SJCRH30 (cell line): ENCODE results near the gene RHEB. TPM values are rescaled to one million over a fixed set of nuclear protein-coding genes. Genes with fewer than 3 reads are reported as not detected.

Experiments
- DNase-seq, 2 experiments: peaks; one replicate each; pipeline ENCODE4 v3.0.0-alpha.2; 2015 to 2020
- H3K27ac ChIP-seq: fragments of 250-450 bp; sonication (Bioruptor Pico); 2 replicates; pipeline ENCODE4 v1.5.1; 2020; ENCODE audit warnings: mild to moderate bottlenecking, moderate library complexity
- H3K27me3 ChIP-seq: fragments of 250-450 bp; sonication (Bioruptor Pico); 2 replicates; pipeline ENCODE4 v1.5.1; 2020; ENCODE audit warnings: mild to moderate bottlenecking, moderate library complexity
- H3K36me3 ChIP-seq: fragments of 250-450 bp; sonication (Bioruptor Pico); 2 replicates; pipeline ENCODE4 v1.5.1; 2020; ENCODE audit warnings: mild to moderate bottlenecking, moderate library complexity
- H3K4me1 ChIP-seq: fragments of 250-450 bp; sonication (Bioruptor Pico); 2 replicates; pipeline ENCODE4 v1.5.1; 2020; ENCODE audit warnings: mild to moderate bottlenecking, moderate library complexity
- H3K4me3 ChIP-seq: fragments of 250-450 bp; sonication (Bioruptor Pico); 2 replicates; pipeline ENCODE4 v1.5.1; 2020; ENCODE audit warnings: mild to moderate bottlenecking, moderate library complexity
- H3K9me3 ChIP-seq: fragments of 250-450 bp; sonication (Bioruptor Pico); replicated peaks from 2 replicates; pipeline ENCODE4 v1.5.1; 2020; ENCODE audit warnings: mild to moderate bottlenecking, moderate library complexity
- total RNA-seq: library from RNA; depleted of rRNA; stranded (reverse); fragments of >200 nt; shearing (Covaris generic); gene quantifications from 2 replicates; pipeline ENCODE4 v1.2.3, GENCODE V29; 2014

RHEB gene
- total RNA-seq, 1 experiment from 2014 or later, result 149 TPM

DNA sequence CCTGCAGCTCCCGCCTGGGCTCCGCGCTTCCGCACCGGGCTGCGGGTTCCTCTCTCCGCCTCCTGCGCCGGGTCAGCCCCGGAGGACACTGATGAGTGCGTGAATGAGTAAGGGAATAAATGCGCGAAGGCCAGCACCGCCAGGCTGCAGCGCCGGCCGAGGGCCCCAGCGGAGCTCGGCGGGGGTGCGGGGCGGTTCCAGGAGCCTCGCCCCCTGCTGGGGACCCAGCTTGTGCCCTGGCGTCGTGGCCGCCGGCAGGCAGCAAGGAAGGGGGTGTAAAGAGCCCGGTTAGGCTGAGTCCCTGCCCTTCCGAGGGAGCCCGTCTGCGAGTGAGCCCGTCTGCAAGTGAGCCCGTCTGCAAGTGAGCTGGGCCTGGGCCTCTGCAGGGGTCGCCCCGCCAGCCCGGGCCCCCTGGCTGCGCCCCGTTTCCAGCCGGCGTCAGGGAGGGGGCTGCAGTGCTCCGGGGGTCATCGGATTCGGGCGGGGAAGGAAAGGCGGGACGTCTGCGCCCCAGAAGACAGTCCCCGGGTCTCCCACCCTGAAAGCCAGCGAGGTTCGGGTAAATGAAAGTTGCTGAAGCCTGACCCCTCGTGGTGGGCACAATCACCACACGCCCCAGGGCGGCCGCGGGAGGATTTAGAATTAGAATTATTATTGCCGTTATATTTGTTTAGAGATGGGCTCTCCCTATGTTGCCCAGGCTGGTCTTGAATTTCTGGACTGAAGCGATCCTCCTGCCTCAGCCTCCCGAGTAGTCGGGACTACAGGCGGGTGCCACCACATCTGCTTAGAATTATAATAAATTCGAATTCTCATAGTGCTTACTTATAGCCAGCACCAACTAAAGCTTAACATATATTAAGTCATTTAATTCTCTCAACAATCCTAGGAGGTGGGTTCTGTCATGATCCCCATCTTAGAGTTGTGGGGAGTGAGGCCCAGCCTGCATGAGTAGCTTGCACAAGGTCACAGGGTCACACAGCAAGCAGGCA lies 71.1 kb downstream of the RHEB start:
- DNase-seq, result peak in 1 of 2 experiments; percentile 41
- no peaks in the 10 kb centered on the region for H3K36me3 ChIP-seq
- peaks cover 2% of the 10 kb centered on the region; the same call in 1 of the 2 replicates for H3K4me1 ChIP-seq
- H3K4me3 ChIP-seq, result no peak overlapping the region
- no peak overlapping the region for H3K27ac ChIP-seq
- no peaks in the 10 kb centered on the region for H3K9me3 ChIP-seq
- H3K27me3 ChIP-seq, result peaks cover 9% of the 10 kb centered on the region

GRCh38 chr7:151447901-151448260 lies 71.8 kb downstream of the RHEB start:
- Histone ChIP-seq H3K27me3 (peaks cover 9% of the 10 kb centered on the region), H3K9me3 (peaks cover 4% of the 10 kb centered on the region; the same call in 1 of the 2 replicates), H3K4me3 (no peak overlapping the region)

DNA sequence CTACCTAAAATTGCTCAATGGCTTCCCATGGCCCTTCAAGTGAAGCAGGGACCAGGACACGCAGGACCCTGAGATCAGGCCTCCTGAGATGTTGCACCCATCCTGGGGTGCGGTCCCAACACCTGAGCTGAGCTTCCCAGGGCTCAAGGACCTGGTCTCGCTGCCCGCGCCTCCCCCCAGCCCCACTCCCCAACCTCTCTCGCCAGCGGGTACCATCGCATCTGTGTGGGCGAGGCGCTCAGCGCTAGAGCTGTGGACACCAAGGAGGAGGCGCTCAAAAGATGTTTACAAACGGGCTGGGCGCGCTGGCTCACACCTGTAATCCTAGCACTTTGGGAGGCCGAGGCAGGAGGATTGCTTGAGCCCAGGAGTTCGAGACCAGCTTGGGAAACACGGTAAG lies 72.4 kb downstream of the RHEB start:
- H3K9me3 ChIP-seq, result peaks cover 4% of the 10 kb centered on the region; the same call in 1 of the 2 replicates
- H3K36me3 ChIP-seq, result no peaks in the 10 kb centered on the region
- H3K4me1 ChIP-seq, result no peaks in the 10 kb centered on the region
- DNase-seq, result no peak
- H3K27ac ChIP-seq, result no peak overlapping the region
- H3K4me3 ChIP-seq, result no peak overlapping the region
- H3K27me3 ChIP-seq, result peaks cover 9% of the 10 kb centered on the region

More at GRCh38 chr7:151447901-151448260, 71.8 kb downstream of the RHEB start:
- peaks cover 2% of the 10 kb centered on the region; the same call in 1 of the 2 replicates for H3K4me1 ChIP-seq
- H3K36me3 ChIP-seq, result no peaks in the 10 kb centered on the region
- DNase-seq, result no peak
- no peak overlapping the region for H3K27ac ChIP-seq

- peaks cover 4% of the 10 kb centered on the region for H3K9me3 ChIP-seq
- H3K27me3 ChIP-seq, result peaks cover 6% of the 10 kb centered on the region
- no peak for DNase-seq
- H3K27ac ChIP-seq, result no peak overlapping the region
- H3K4me3 ChIP-seq, result no peak overlapping the region
- H3K36me3 ChIP-seq, result no peaks in the 10 kb centered on the region
- H3K4me1 ChIP-seq, result no peaks in the 10 kb centered on the region
These were observed 73.3 kb downstream of the RHEB start for GRCh38 chr7:151446412-151446811.

DNA sequence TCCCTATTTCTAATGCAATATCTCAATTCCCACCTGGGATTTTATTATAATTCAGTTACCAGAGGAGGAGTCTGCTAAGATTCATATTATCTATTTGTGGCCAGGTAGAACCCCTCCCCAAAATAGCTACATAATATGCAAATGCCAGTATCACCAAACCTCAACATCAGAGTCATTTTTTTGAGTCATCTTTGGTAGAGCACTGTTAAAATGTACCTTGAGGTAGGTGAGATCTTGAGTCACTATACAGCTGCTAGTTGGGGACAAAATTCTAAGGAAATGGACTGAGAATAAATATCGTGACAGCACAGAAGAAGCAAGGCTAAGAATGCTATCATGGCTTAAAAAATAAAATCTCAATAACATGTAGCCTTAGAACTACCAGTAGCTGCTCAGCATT lies 75.1 kb downstream of the RHEB start:
- Histone ChIP-seq H3K27ac (no peak overlapping the region), H3K4me3 (no peak overlapping the region), H3K36me3 (no peaks in the 10 kb centered on the region), H3K4me1 (no peaks in the 10 kb centered on the region), H3K27me3 (peaks cover 3% of the 10 kb centered on the region; the same call in 1 of the 2 replicates), H3K9me3 (peaks cover 4% of the 10 kb centered on the region)
- DNase-seq, result no peak

- Histone ChIP-seq H3K4me3 (no peak overlapping the region), H3K4me1 (no peaks in the 10 kb centered on the region), H3K27me3 (peaks cover 3% of the 10 kb centered on the region; the same call in 1 of the 2 replicates), H3K9me3 (peaks cover 4% of the 10 kb centered on the region), H3K27ac (no peak overlapping the region), H3K36me3 (no peaks in the 10 kb centered on the region)
- DNase-seq, result peak; percentile 46 to 60
These were observed 76.8 kb downstream of the RHEB start for GRCh38 chr7:151442776-151443496.

GRCh38 chr7:151440799-151441445 lies 78.8 kb downstream of the RHEB start:
- H3K4me1 ChIP-seq, result no peaks in the 10 kb centered on the region
- H3K27me3 ChIP-seq, result peaks cover 13% of the 10 kb centered on the region
- H3K27ac ChIP-seq, result no peak overlapping the region
- DNase-seq, result no peak
- H3K4me3 ChIP-seq, result no peak overlapping the region
- H3K36me3 ChIP-seq, result no peaks in the 10 kb centered on the region
- H3K9me3 ChIP-seq, result peaks cover 4% of the 10 kb centered on the region

DNA sequence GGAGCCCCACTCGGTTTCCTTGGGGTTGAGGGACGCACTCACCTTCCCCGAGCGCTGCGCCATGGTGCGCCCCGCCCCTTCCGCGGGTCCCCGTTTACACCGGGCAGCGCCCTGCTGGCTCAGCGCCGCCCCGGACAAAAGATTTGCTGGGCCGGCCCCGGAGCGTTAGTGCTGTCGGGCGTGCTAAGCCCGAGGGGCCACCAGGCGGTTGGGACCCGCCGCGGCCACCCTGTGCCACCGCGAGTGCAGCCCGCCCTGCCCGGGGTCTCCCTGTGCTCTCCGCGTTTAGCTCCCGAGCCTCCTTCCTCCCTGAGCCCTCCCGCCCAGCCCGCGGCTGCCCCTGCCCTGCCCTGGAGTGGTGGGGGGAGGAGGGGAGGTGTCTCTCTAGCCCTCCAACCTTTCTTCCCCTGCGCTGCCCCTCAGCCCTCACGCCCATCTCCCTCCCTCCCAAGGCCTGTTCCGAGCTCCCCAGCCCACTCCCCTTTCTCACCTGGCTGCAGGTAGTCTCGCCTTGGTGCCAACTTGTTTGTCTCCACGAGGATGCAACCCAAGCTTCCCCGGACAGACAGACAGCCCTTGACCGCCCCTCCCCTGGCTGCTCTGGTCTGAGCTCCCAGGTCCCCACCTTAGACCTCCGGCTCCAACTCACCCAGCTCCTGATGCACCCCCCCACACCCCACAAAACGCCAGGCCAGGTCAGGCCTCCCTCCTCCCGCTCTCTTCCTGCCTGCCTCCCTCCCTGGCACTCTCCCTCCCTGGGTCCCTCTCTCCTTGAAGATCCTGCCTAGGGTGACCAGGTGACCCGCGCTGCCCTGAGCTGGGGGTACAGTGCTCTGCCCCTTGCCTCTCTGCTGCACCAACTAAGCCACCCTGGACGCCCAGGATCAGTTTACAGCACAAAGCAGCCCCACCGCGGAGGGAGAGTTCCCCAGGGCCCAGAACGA lies 79.6 kb downstream of the RHEB start, which contains the start of gene CRYGN:
Gene CRYGN, minus strand, starts transcription at position 287 of the 944 bp plus-strand sequence. Its CDS starts 224 bp downstream, at position 63.
- no peak within 1 kb of the TSS for H3K4me3 ChIP-seq
- DNase-seq, result no peak

GRCh38 chr7:151438864-151439601 lies 80.7 kb downstream of the RHEB start:
- H3K4me1 ChIP-seq, result no peaks in the 10 kb centered on the region

More for the DNA sequence above, 79.6 kb downstream of the RHEB start, which contains the start of gene CRYGN:
- Histone ChIP-seq H3K4me1 (no peaks in the 10 kb centered on the region), H3K36me3 (no peaks in the 10 kb centered on the region), H3K27ac (no peak within 1 kb of the TSS), H3K27me3 (peaks cover 10% of the 10 kb centered on the region), H3K9me3 (peaks cover 4% of the 10 kb centered on the region)

GRCh38 chr7:151437866-151438516 lies 81.7 kb downstream of the RHEB start:
- Histone ChIP-seq H3K27me3 (peaks cover 20% of the 10 kb centered on the region), H3K9me3 (no peaks in the 10 kb centered on the region; the same call in 1 of the 2 replicates), H3K4me3 (no peak overlapping the region), H3K4me1 (no peaks in the 10 kb centered on the region), H3K36me3 (no peaks in the 10 kb centered on the region), H3K27ac (no peak overlapping the region)
- no peak for DNase-seq

More at GRCh38 chr7:151438864-151439601, 80.7 kb downstream of the RHEB start:
- H3K27ac ChIP-seq, result no peak overlapping the region
- H3K4me3 ChIP-seq, result no peak overlapping the region
- peaks cover 10% of the 10 kb centered on the region for H3K27me3 ChIP-seq
- DNase-seq, result no peak
- H3K36me3 ChIP-seq, result no peaks in the 10 kb centered on the region
- peaks cover 4% of the 10 kb centered on the region for H3K9me3 ChIP-seq

DNA sequence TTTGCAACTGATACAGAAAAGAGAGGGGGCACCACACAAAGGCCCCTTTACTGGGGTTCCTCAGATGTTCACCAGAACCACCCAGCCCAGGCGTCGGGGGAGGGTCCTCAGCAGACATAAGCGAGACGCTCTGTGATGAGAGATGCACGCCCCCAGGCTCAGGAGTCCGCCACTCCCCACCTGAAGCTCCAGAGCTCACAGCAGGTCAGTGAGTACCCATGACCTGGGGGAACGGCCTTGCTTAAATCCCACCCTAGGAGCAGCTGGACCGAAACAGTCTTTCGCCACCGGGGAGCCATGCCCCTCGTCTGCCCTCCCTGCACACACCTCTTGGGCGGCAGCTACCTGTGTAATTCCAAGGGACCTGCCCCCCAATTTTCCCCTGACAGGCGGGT lies 82.5 kb downstream of the RHEB start:
- H3K4me1 ChIP-seq, result no peaks in the 10 kb centered on the region
- no peak overlapping the region for H3K27ac ChIP-seq
- H3K27me3 ChIP-seq, result peaks cover 21% of the 10 kb centered on the region
- H3K36me3 ChIP-seq, result no peaks in the 10 kb centered on the region
- H3K9me3 ChIP-seq, result no peaks in the 10 kb centered on the region; the same call in 1 of the 2 replicates
- DNase-seq, result no peak
- no peak overlapping the region for H3K4me3 ChIP-seq

GRCh38 chr7:151436446-151437158 lies 83.1 kb downstream of the RHEB start:
- Histone ChIP-seq H3K4me3 (no peak overlapping the region), H3K27me3 (peaks cover 21% of the 10 kb centered on the region), H3K27ac (no peak overlapping the region), H3K4me1 (no peaks in the 10 kb centered on the region), H3K36me3 (no peaks in the 10 kb centered on the region), H3K9me3 (no peaks in the 10 kb centered on the region)
- DNase-seq, result no peak
